HCT116 (cell line): Measurements from ENCODE around the gene NCKAP5. TPM values are rescaled to one million over a fixed set of nuclear protein-coding genes. Genes with fewer than 3 reads are reported as not detected.

ENCODE experiments used
- ATAC-seq: fragments of 200-7000 bp; cut with Tn5 transposase; 2 replicates; pipeline ENCODE4 v1.9.1; 2020; ENCODE audit warnings: mild to moderate bottlenecking, moderate library complexity
- BruUV-seq: library from RNA; stranded (reverse); fragments of 400-500 nt; replicated peaks from 2 replicates; lab custom pipeline; 2021; lab: Mats Ljungman, UMichigan
- CTCF ChIA-PET: fragments of 300-600 bp; sonication (Branson Sonifier 250); formaldehyde crosslinking; loops from one replicate; lab custom pipeline; 2021; ENCODE audit warnings: antibody characterized with exemption; lab: Charles Lee
- POLR2A ChIA-PET: fragments of 300-600, 350-600 bp; sonication (Branson Sonifier 250); formaldehyde crosslinking; loops from one replicate; lab custom pipeline; 2021; ENCODE audit warnings: antibody characterized with exemption; lab: Charles Lee
- RAD21 ChIA-PET, 2 experiments: fragments of 300-600 bp; sonication (Branson Sonifier 250); formaldehyde crosslinking; loops; one replicate each; lab custom pipeline; 2023; ENCODE audit warnings: low total read pairs in 2 of 2; ENCODE audit not compliant: uncharacterized antibody in 2 of 2, unreplicated experiment in 2 of 2, low non-redundant PET in 1 of 2; lab: Charles Lee
- DNase-seq: peaks from one replicate; pipeline ENCODE4 v3.0.0-alpha.2; 2010; ENCODE audit warnings: low read depth, low spot score
- H2AFZ ChIP-seq: fragments of 200-600 bp; shearing (Covaris generic), sonication (generic); 2 replicates; pipeline ENCODE4 v1.6.1; 2017; ENCODE audit warnings: low read depth, mixed run types, mixed read lengths, antibody characterized with exemption, low read length; ENCODE audit not compliant: poor library complexity, severe bottlenecking
- H3K27ac ChIP-seq: 2 replicates; pipeline ENCODE4 v1.5.1; 2012; ENCODE audit warnings: low read depth, low read length
- H3K27me3 ChIP-seq: fragments of 200-600 bp; sonication (generic); 2 replicates; pipeline ENCODE4 v1.6.1; 2016; ENCODE audit warnings: mixed run types, low read length, mixed read lengths; ENCODE audit not compliant: insufficient read depth
- H3K36me3 ChIP-seq, 2 experiments: fragments of 200-500 bp in 1 of 2; fragments of 200-600 bp in 1 of 2; sonication (Bioruptor generic) in 1 of 2; sonication (generic) in 1 of 2; 2 replicates each; pipeline versions ENCODE4 v1.5.1 to v1.6.1; 2014 to 2016; ENCODE audit warnings: low read length in 2 of 2, inconsistent platforms in 1 of 2, mixed read lengths in 1 of 2, mixed run types in 1 of 2; ENCODE audit not compliant: insufficient read depth in 2 of 2, control insufficient read depth in 1 of 2
- H3K4me1 ChIP-seq, 2 experiments: fragments of 200-600 bp in 1 of 2; sonication (generic) in 1 of 2; 2 replicates each; pipeline versions ENCODE4 v1.5.1 to v1.6.1; 2012 to 2017; ENCODE audit warnings: low read length in 2 of 2, inconsistent platforms in 1 of 2, mild to moderate bottlenecking in 1 of 2, mixed read lengths in 1 of 2, mixed run types in 1 of 2, moderate library complexity in 1 of 2; ENCODE audit not compliant: insufficient read depth in 2 of 2, control insufficient read depth in 1 of 2
- H3K4me2 ChIP-seq: fragments of 200-600 bp; sonication (generic); 2 replicates; pipeline ENCODE4 v1.6.1; 2017; ENCODE audit warnings: mixed run types, low read length, mixed read lengths
- H3K4me3 ChIP-seq, 2 experiments: fragments of 200-600 bp in 1 of 2; sonication (generic) in 1 of 2; replicated peaks in 1 of 2; 2 replicates each; pipeline ENCODE4 v1.5.1; 2011 to 2016; ENCODE audit warnings: low read length in 2 of 2, control low read depth in 1 of 2, low read depth in 1 of 2, mild to moderate bottlenecking in 1 of 2, mixed read lengths in 1 of 2, mixed run types in 1 of 2
- H3K79me2 ChIP-seq: fragments of 200-600 bp; sonication (generic); 2 replicates; pipeline ENCODE4 v1.6.1; 2017; ENCODE audit warnings: mild to moderate bottlenecking, mixed run types, low read length, moderate library complexity, mixed read lengths; ENCODE audit not compliant: insufficient read depth
- H3K9ac ChIP-seq: fragments of 200-600 bp; sonication (generic); 2 replicates; pipeline ENCODE4 v1.6.1; 2016; ENCODE audit warnings: low read length, mixed read lengths
- H3K9me2 ChIP-seq: fragments of 200-600 bp; sonication (generic), shearing (Covaris generic); 2 replicates; pipeline ENCODE4 v1.6.1; 2017; ENCODE audit warnings: mixed run types, mild to moderate bottlenecking, moderate library complexity; ENCODE audit not compliant: insufficient read depth
- H3K9me3 ChIP-seq, 2 experiments: fragments of 200-500 bp in 1 of 2; fragments of 200-600 bp in 1 of 2; sonication (Bioruptor generic) in 1 of 2; sonication (generic) in 1 of 2; 2 replicates each; pipeline ENCODE4 v1.6.1; 2014 to 2017; ENCODE audit warnings: low read length in 2 of 2, mixed read lengths in 2 of 2, inconsistent platforms in 1 of 2, low read depth in 1 of 2, mild to moderate bottlenecking in 1 of 2, mixed run types in 1 of 2, moderate library complexity in 1 of 2; ENCODE audit not compliant: control insufficient read depth in 1 of 2, insufficient read depth in 1 of 2
- H4K20me1 ChIP-seq: fragments of 200-600 bp; sonication (generic), shearing (Covaris generic); 2 replicates; pipeline ENCODE4 v1.6.1; 2017; ENCODE audit warnings: mixed run types, mild to moderate bottlenecking, moderate library complexity; ENCODE audit not compliant: insufficient read depth
- CBX3 ChIP-seq: IDR thresholded peaks from 2 replicates; pipeline ENCODE4 v1.6.1; 2012; ENCODE audit warnings: low read depth
- CEBPB ChIP-seq: IDR thresholded peaks from 2 replicates; pipeline ENCODE4 v1.6.1; 2012; ENCODE audit warnings: low read depth
- ELF1 ChIP-seq: IDR thresholded peaks from 2 replicates; pipeline ENCODE4 v1.6.1; 2012; ENCODE audit warnings: low read depth, borderline replicate concordance
- JUND ChIP-seq: IDR thresholded peaks from 2 replicates; pipeline ENCODE4 v1.6.1; 2012
- SIN3A ChIP-seq: IDR thresholded peaks from 2 replicates; pipeline ENCODE4 v1.6.1; 2012; ENCODE audit warnings: low read depth
- SP1 ChIP-seq: IDR thresholded peaks from 2 replicates; pipeline ENCODE4 v1.6.1; 2012; ENCODE audit warnings: low read depth
- SRF ChIP-seq: IDR thresholded peaks from 2 replicates; pipeline ENCODE4 v1.6.1; 2012; ENCODE audit warnings: low read depth
- TCF7L2 ChIP-seq: IDR thresholded peaks from 2 replicates; pipeline ENCODE4 v1.7.0; 2011; ENCODE audit warnings: borderline replicate concordance, inconsistent platforms; ENCODE audit not compliant: insufficient read depth, insufficient read length; ENCODE audit errors: extremely low read depth
- ZFX ChIP-seq: fragments of 450-650 bp; IDR thresholded peaks from 2 replicates; pipeline ENCODE4 v1.6.1; 2017
- ZNF274 ChIP-seq: fragments of 200-500 bp; sonication (Bioruptor generic); IDR thresholded peaks from 2 replicates; pipeline ENCODE4 v1.6.1; 2014; ENCODE audit warnings: mild to moderate bottlenecking, low read depth, low read length, inconsistent platforms
- intact Hi-C: fragments of 100-400 bp; cut with micrococcal nuclease; formaldehyde crosslinking; loops from 2 replicates; pipeline ENCODE4 v1.10.0; 2022
- total RNA-seq: library from RNA; stranded (reverse); gene quantifications from one replicate; pipeline ENCODE4 v1.2.1, GENCODE V29; 2021; ENCODE audit not compliant: unreplicated experiment
- TF ChIP-seq, protein P1 (sequence below): IDR thresholded peaks from 2 replicates; pipeline ENCODE4 v1.6.1; 2011; ENCODE audit warnings: mild to moderate bottlenecking, low read length, moderate library complexity; ENCODE audit not compliant: insufficient replicate concordance; ENCODE audit errors: extremely low read depth
- TF ChIP-seq, protein P2 (sequence below): IDR thresholded peaks from 2 replicates; pipeline ENCODE4 v1.6.1; 2012

Gene NCKAP5
- total RNA-seq, 1 experiment from 2014 or later = 0.30 TPM

DNA sequence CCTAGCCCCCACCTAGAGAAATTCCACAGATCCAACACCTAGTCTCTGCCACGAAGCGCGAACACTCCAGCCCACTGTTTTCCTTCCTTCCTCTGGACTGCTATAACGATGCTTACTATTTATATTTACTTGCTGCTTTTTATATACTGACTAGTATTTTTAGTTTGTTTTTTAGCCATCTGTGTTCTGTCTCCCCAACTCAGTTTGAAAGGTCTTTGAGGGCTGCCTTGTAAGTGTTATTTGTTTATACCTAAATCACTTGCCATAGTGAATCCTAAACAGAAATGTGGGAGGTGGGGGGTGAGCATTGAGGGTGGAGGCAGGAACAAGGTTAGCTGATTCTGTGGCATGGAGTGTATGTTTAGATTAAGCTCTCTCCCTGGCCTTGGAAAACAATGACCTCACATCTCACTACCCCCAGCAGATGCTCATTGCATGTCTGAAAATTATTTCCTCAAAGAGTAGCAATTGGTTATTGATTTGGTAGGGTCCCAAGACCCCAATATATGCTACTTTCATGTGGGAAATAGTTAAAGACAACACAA lies 1.1 kb upstream of the NCKAP5 start:
- Histone ChIP-seq H3K4me3 (no peak overlapping the region), H2AFZ (no peak overlapping the region), H3K4me1 (no peaks in the 10 kb centered on the region), H3K9me2 (no peaks in the 10 kb centered on the region), H3K27ac (no peak overlapping the region), H3K36me3 (no peaks in the 10 kb centered on the region), H3K27me3 (no peaks in the 10 kb centered on the region), H3K9ac (no peak overlapping the region), H3K79me2 (no peaks in the 10 kb centered on the region), H3K9me3 (no peaks in the 10 kb centered on the region), H3K4me2 (no peak overlapping the region), H4K20me1 (no peaks in the 10 kb centered on the region)
- intact Hi-C loops = no loop called here
- no TSS peak for BruUV-seq
- CTCF ChIA-PET = no interaction called here
- TF ChIP-seq, protein P1, sequence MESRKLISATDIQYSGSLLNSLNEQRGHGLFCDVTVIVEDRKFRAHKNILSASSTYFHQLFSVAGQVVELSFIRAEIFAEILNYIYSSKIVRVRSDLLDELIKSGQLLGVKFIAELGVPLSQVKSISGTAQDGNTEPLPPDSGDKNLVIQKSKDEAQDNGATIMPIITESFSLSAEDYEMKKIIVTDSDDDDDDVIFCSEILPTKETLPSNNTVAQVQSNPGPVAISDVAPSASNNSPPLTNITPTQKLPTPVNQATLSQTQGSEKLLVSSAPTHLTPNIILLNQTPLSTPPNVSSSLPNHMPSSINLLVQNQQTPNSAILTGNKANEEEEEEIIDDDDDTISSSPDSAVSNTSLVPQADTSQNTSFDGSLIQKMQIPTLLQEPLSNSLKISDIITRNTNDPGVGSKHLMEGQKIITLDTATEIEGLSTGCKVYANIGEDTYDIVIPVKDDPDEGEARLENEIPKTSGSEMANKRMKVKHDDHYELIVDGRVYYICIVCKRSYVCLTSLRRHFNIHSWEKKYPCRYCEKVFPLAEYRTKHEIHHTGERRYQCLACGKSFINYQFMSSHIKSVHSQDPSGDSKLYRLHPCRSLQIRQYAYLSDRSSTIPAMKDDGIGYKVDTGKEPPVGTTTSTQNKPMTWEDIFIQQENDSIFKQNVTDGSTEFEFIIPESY = no peak
- TF ChIP-seq ELF1 = no peak
- TF ChIP-seq ZNF274 = no peak
- TF ChIP-seq SRF = no peak
- no peak for TF ChIP-seq TCF7L2
- TF ChIP-seq SP1 = no peak
- no peak for TF ChIP-seq ZFX
- no peak for TF ChIP-seq CBX3
- no peak for TF ChIP-seq CEBPB
- TF ChIP-seq, protein P2, sequence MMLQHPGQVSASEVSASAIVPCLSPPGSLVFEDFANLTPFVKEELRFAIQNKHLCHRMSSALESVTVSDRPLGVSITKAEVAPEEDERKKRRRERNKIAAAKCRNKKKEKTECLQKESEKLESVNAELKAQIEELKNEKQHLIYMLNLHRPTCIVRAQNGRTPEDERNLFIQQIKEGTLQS = no peak
- TF ChIP-seq JUND = no peak
- no peak for TF ChIP-seq SIN3A
- DNase-seq = no peak
- no peak for ATAC-seq
- POLR2A ChIA-PET = no interaction called here
- RAD21 ChIA-PET = no interaction called here
